ENCODE results near the gene MID1.

- TF ChIP-seq CTCF (IDR thresholded peaks at IDR 0.05) = no peak
- TF ChIP-seq POLR2AphosphoS5 (IDR thresholded peaks at IDR 0.05) = no peak
These were observed 150.4 kb downstream of the MID1 start for GRCh38 chrX:10470009-10470408.

Data from breast epithelium (tissue), 3 donors.